HG02642 (cell line): ENCODE measurements around the gene WWOX.

Experiments
- ATAC-seq: cut with Tn5 transposase; IDR thresholded peaks from one replicate; pipeline ENCODE4 v1.9.1; 2021; ENCODE audit warnings: mild to moderate bottlenecking; ENCODE audit not compliant: unreplicated experiment, poor library complexity

Gene WWOX

GRCh38 chr16:78656887-78657286 is 557.4 kb downstream of the WWOX start:
- no peak for ATAC-seq

- ATAC-seq: no peak
Observed at GRCh38 chr16:78659216-78659615, 559.8 kb downstream of the WWOX start.

- ATAC-seq: no peak
Observed at GRCh38 chr16:78659668-78660217, 560.3 kb downstream of the WWOX start.

- no peak for ATAC-seq
Observed at GRCh38 chr16:78660795-78661194, 561.3 kb downstream of the WWOX start.

GRCh38 chr16:78663690-78664089 is 564.2 kb downstream of the WWOX start:
- ATAC-seq: no peak

GRCh38 chr16:78664811-78665772 is 565.6 kb downstream of the WWOX start:
- no peak for ATAC-seq

- no peak for ATAC-seq
Observed at GRCh38 chr16:78666318-78666717, 566.9 kb downstream of the WWOX start.

GRCh38 chr16:78667675-78668074 is 568.2 kb downstream of the WWOX start:
- ATAC-seq: no peak

- ATAC-seq: no peak
Observed at GRCh38 chr16:78668393-78668792, 568.9 kb downstream of the WWOX start.

GRCh38 chr16:78669994-78670393 is 570.5 kb downstream of the WWOX start:
- ATAC-seq: no peak

- ATAC-seq: no peak
Observed at GRCh38 chr16:78672779-78673556, 573.5 kb downstream of the WWOX start.

GRCh38 chr16:78673884-78674283 is 574.4 kb downstream of the WWOX start:
- no peak for ATAC-seq

- no peak for ATAC-seq
Observed at GRCh38 chr16:78675312-78675711, 575.9 kb downstream of the WWOX start.

GRCh38 chr16:78675951-78676792 is 576.7 kb downstream of the WWOX start:
- ATAC-seq: no peak

- no peak for ATAC-seq
Observed at GRCh38 chr16:78677181-78677731, 577.8 kb downstream of the WWOX start.

GRCh38 chr16:78679546-78679945 is 580.1 kb downstream of the WWOX start:
- no peak for ATAC-seq

- ATAC-seq: no peak
Observed at GRCh38 chr16:78681743-78682142, 582.3 kb downstream of the WWOX start.

GRCh38 chr16:78684030-78684611 is 584.7 kb downstream of the WWOX start:
- ATAC-seq: no peak

GRCh38 chr16:78684655-78685375 is 585.4 kb downstream of the WWOX start:
- no peak for ATAC-seq
